Activated CD4-positive, alpha-beta T cell treated with anti-CD3 and anti-CD28 coated beads, Interleukin-2, amount 10 ng/mL, durations not matched to agents 24 days and 14 days (primary cell): ENCODE results near the gene ALPG. TPM values are rescaled to one million over a fixed set of nuclear protein-coding genes. Genes with fewer than 3 reads are reported as not detected.
"Not testable (repeated sequence)": the region's sequence is repeated elsewhere in the genome, so short reads cannot be mapped to it uniquely, and the experiment has no call there.

Experiments used
- DNase-seq: peaks from one replicate; pipeline ENCODE4 v3.0.0; 2022
- H3K27ac Mint-ChIP-seq: one replicate; pipeline ENCODE4 v1.8.0; 2022; ENCODE audit warnings: mild to moderate bottlenecking, mixed read lengths
- H3K27me3 Mint-ChIP-seq: one replicate; pipeline ENCODE4 v1.8.0; 2022; ENCODE audit warnings: mixed read lengths
- H3K36me3 Mint-ChIP-seq: one replicate; pipeline ENCODE4 v1.8.0; 2022; ENCODE audit warnings: low read depth, mild to moderate bottlenecking, mixed read lengths
- H3K4me1 Mint-ChIP-seq: one replicate; pipeline ENCODE4 v1.8.0; 2021; ENCODE audit warnings: mixed read lengths
- H3K4me3 Mint-ChIP-seq: one replicate; pipeline ENCODE4 v1.8.0; 2022; ENCODE audit warnings: mild to moderate bottlenecking, moderate library complexity, mixed read lengths
- H3K9me3 Mint-ChIP-seq: one replicate; pipeline ENCODE4 v1.8.0; 2021; ENCODE audit warnings: mixed read lengths
- intact Hi-C: fragments of 100-400 bp; cut with micrococcal nuclease; formaldehyde crosslinking; loops from one replicate; pipeline ENCODE4 v1.15.1; 2023
- total RNA-seq: library from RNA; stranded (reverse); gene quantifications from 2 replicates; pipeline ENCODE4 v1.2.3, GENCODE V29; 2022

The ALPG gene
- total RNA-seq, 1 donor from 2014 or later = not detected

- Mint-ChIP-seq H3K4me1 (peaks cover 4% of the 10 kb centered on the region), H3K27ac (no peak overlapping the region), H3K4me3 (no peak overlapping the region), H3K36me3 (no peaks in the 10 kb centered on the region), H3K9me3 (no peaks in the 10 kb centered on the region), H3K27me3 (no peaks in the 10 kb centered on the region)
- no peak for DNase-seq
- intact Hi-C loops = no loop called here
Observed at GRCh38 chr2:232369126-232369951, 37.3 kb upstream of the ALPG start.

GRCh38 chr2:232370007-232370406 is 36.6 kb upstream of the ALPG start:
- H3K4me1 Mint-ChIP-seq, H3K36me3 Mint-ChIP-seq, H3K4me3 Mint-ChIP-seq, DNase-seq, intact Hi-C loops, H3K9me3 Mint-ChIP-seq, H3K27ac Mint-ChIP-seq, H3K27me3 Mint-ChIP-seq: not testable (repeated sequence)

GRCh38 chr2:232372231-232373208 is 34.1 kb upstream of the ALPG start:
- no peak for DNase-seq
- H3K27me3 Mint-ChIP-seq = no peaks in the 10 kb centered on the region
- H3K9me3 Mint-ChIP-seq = no peaks in the 10 kb centered on the region
- no peak overlapping the region for H3K4me3 Mint-ChIP-seq
- no peaks in the 10 kb centered on the region for H3K4me1 Mint-ChIP-seq
- no peaks in the 10 kb centered on the region for H3K36me3 Mint-ChIP-seq
- no peak overlapping the region for H3K27ac Mint-ChIP-seq
- intact Hi-C loops = no loop called here

GRCh38 chr2:232374356-232374755 is 32.3 kb upstream of the ALPG start:
- no peaks in the 10 kb centered on the region for H3K27me3 Mint-ChIP-seq
- H3K4me1 Mint-ChIP-seq = no peaks in the 10 kb centered on the region
- intact Hi-C loops = no loop called here
- H3K9me3 Mint-ChIP-seq = no peaks in the 10 kb centered on the region
- H3K27ac Mint-ChIP-seq = no peak overlapping the region
- no peaks in the 10 kb centered on the region for H3K36me3 Mint-ChIP-seq
- no peak overlapping the region for H3K4me3 Mint-ChIP-seq
- no peak for DNase-seq

- no peak overlapping the region for H3K4me3 Mint-ChIP-seq
- DNase-seq = no peak
- intact Hi-C loops = no loop called here
- no peaks in the 10 kb centered on the region for H3K4me1 Mint-ChIP-seq
- no peaks in the 10 kb centered on the region for H3K9me3 Mint-ChIP-seq
- H3K36me3 Mint-ChIP-seq = no peaks in the 10 kb centered on the region
- no peak overlapping the region for H3K27ac Mint-ChIP-seq
- no peaks in the 10 kb centered on the region for H3K27me3 Mint-ChIP-seq
Observed at GRCh38 chr2:232375164-232375563, 31.5 kb upstream of the ALPG start.

GRCh38 chr2:232376260-232376659 is 30.4 kb upstream of the ALPG start:
- Mint-ChIP-seq H3K4me3 (no peak overlapping the region), H3K9me3 (no peaks in the 10 kb centered on the region), H3K27me3 (no peaks in the 10 kb centered on the region), H3K36me3 (no peaks in the 10 kb centered on the region), H3K27ac (no peak overlapping the region), H3K4me1 (no peaks in the 10 kb centered on the region)
- DNase-seq = no peak
- intact Hi-C loops = no loop called here

- Mint-ChIP-seq H3K9me3 (no peaks in the 10 kb centered on the region), H3K4me3 (no peak overlapping the region), H3K27ac (no peak overlapping the region), H3K36me3 (no peaks in the 10 kb centered on the region), H3K27me3 (peaks cover under 1% of the 10 kb centered on the region), H3K4me1 (no peaks in the 10 kb centered on the region)
- intact Hi-C loops = no loop called here
- no peak for DNase-seq
Observed at GRCh38 chr2:232376713-232377112, 29.9 kb upstream of the ALPG start.

GRCh38 chr2:232377319-232377718 is 29.3 kb upstream of the ALPG start:
- H3K9me3 Mint-ChIP-seq = no peaks in the 10 kb centered on the region
- no peak for DNase-seq
- no peak overlapping the region for H3K4me3 Mint-ChIP-seq
- H3K27me3 Mint-ChIP-seq = peaks cover 2% of the 10 kb centered on the region
- H3K4me1 Mint-ChIP-seq = no peaks in the 10 kb centered on the region
- no peak overlapping the region for H3K27ac Mint-ChIP-seq
- intact Hi-C loops = no loop called here
- H3K36me3 Mint-ChIP-seq = no peaks in the 10 kb centered on the region

GRCh38 chr2:232377841-232378734 is 28.6 kb upstream of the ALPG start:
- no peaks in the 10 kb centered on the region for H3K36me3 Mint-ChIP-seq
- H3K4me3 Mint-ChIP-seq = no peak overlapping the region
- no peaks in the 10 kb centered on the region for H3K9me3 Mint-ChIP-seq
- H3K27ac Mint-ChIP-seq = no peak overlapping the region
- intact Hi-C loops = no loop called here
- H3K4me1 Mint-ChIP-seq = no peaks in the 10 kb centered on the region
- no peak for DNase-seq
- peaks cover 6% of the 10 kb centered on the region for H3K27me3 Mint-ChIP-seq

GRCh38 chr2:232378735-232379151 is 27.9 kb upstream of the ALPG start, which contains the start of gene ALPP:
Gene ALPP (plus strand): TSS chr2:232378751. CDS start chr2:232378803, 52 bp downstream.
- H3K4me3 Mint-ChIP-seq, intact Hi-C loops, H3K27ac Mint-ChIP-seq, H3K36me3 Mint-ChIP-seq, H3K27me3 Mint-ChIP-seq, H3K9me3 Mint-ChIP-seq, H3K4me1 Mint-ChIP-seq, DNase-seq: not testable (repeated sequence)

GRCh38 chr2:232379610-232380590 is 26.7 kb upstream of the ALPG start:
- H3K4me1 Mint-ChIP-seq, intact Hi-C loops, DNase-seq, H3K27ac Mint-ChIP-seq, H3K9me3 Mint-ChIP-seq, H3K36me3 Mint-ChIP-seq, H3K4me3 Mint-ChIP-seq: not testable (repeated sequence)
- peaks cover 17% of the 10 kb centered on the region for H3K27me3 Mint-ChIP-seq

GRCh38 chr2:232381204-232382031 is 25.2 kb upstream of the ALPG start:
- H3K27ac Mint-ChIP-seq, H3K9me3 Mint-ChIP-seq, H3K4me3 Mint-ChIP-seq, H3K4me1 Mint-ChIP-seq, H3K36me3 Mint-ChIP-seq, intact Hi-C loops: not testable (repeated sequence)
- peaks cover 31% of the 10 kb centered on the region for H3K27me3 Mint-ChIP-seq
- DNase-seq = peak; percentile 69
